Measurements from ENCODE around the gene RAB11B. TPM values are rescaled to one million over a fixed set of nuclear protein-coding genes. Genes with fewer than 3 reads are reported as not detected.
"Not testable (repeated sequence)": the region's sequence is repeated elsewhere in the genome, so short reads cannot be mapped to it uniquely, and the experiment has no call there.

The RAB11B gene
- total RNA-seq (2014; rRNA removed; shearing (Covaris generic)) (10.4 and 13.3 TPM in 2 replicates), polyA plus RNA-seq (2016; fragmentation: Nextera tagmentation; extraction: Ambion mirVana) (84.9 and 85.9 TPM in 2 replicates)

GRCh38 chr19:8389891-8390616 lies at the start of gene RAB11B:
RAB11B (plus strand) TSS chr19:8390360; CDS start chr19:8390417, 57 bp downstream.
- Histone ChIP-seq H4K20me1 (ENCODE audit: insufficient read depth) (no peaks in the 10 kb centered on the region; the same call in 1 of the 2 replicates), H3K27ac (peak within 1 kb of the TSS; percentile 94), H3K9me2 (ENCODE audit: insufficient read depth) (no peaks in the 10 kb centered on the region), H3K9me3 (ENCODE audit: low read depth) (no peaks in the 10 kb centered on the region), H3K9ac (peak within 1 kb of the TSS; percentile 98), H3K4me3 (peak within 1 kb of the TSS; percentile 91), H3F3A (ENCODE audit: insufficient read depth) (peaks cover 20% of the 10 kb centered on the region), H2AFZ (peak within 1 kb of the TSS; percentile 95), H3K79me2 (ENCODE audit: insufficient read depth) (peaks cover 48% of the 10 kb centered on the region), H3K27me3 (replicated peaks; ENCODE audit: insufficient read depth) (no peaks in the 10 kb centered on the region), H3K4me2 (ENCODE audit: unreplicated experiment) (peak within 1 kb of the TSS; percentile 74), H3K4me1 (ENCODE audit: insufficient read depth) (peaks cover 36% of the 10 kb centered on the region), H3K36me3 (ENCODE audit: low read depth) (no peaks in the 10 kb centered on the region)
- WGBS, 2 experiments (ENCODE audit: low coverage in 1 of 2, low lambda C conversion rate in 2 of 2, missing lambda C conversion rate in 2 of 2), result 1 to 2% methylated on average over 64 to 67 of the region's 70 CpGs
- TF ChIP-seq EZH2 (IDR thresholded peaks at IDR 0.05; ENCODE audit: insufficient read depth, poor library complexity, severe bottlenecking) (no peak), EZH2phosphoT487 (IDR thresholded peaks at IDR 0.05; ENCODE audit: insufficient read depth, low read depth) (no peak)
- in situ Hi-C loops (cut with MboI), result no loop called here
- peak; percentile 100 for DNase-seq

GRCh38 chr19:8341504-8341903 lies 48.7 kb upstream of the RAB11B start:
- H3K9ac ChIP-seq; H3K4me1 ChIP-seq (ENCODE audit: insufficient read depth); H3K79me2 ChIP-seq (ENCODE audit: insufficient read depth); DNase-seq; in situ Hi-C loops (cut with MboI); H4K20me1 ChIP-seq (ENCODE audit: insufficient read depth); H3F3A ChIP-seq (ENCODE audit: insufficient read depth); H3K9me3 ChIP-seq (ENCODE audit: low read depth); H2AFZ ChIP-seq; H3K4me2 ChIP-seq (ENCODE audit: unreplicated experiment); H3K27ac ChIP-seq; H3K9me2 ChIP-seq (ENCODE audit: insufficient read depth); H3K4me3 ChIP-seq; H3K36me3 ChIP-seq (ENCODE audit: low read depth): not testable (repeated sequence)
- WGBS, 2 experiments (ENCODE audit: low coverage in 1 of 2, low lambda C conversion rate in 2 of 2, missing lambda C conversion rate in 2 of 2), result 68 to 75% methylated on average over 4 of the region's 4 CpGs
- peaks cover 12% of the 10 kb centered on the region for H3K27me3 ChIP-seq (replicated peaks; ENCODE audit: insufficient read depth)

GRCh38 chr19:8342316-8342683 lies 47.9 kb upstream of the RAB11B start:
- no peaks in the 10 kb centered on the region for H3K9me3 ChIP-seq (ENCODE audit: low read depth)

GRCh38 chr19:8342684-8343482 lies 47.3 kb upstream of the RAB11B start, which contains the start of gene KANK3:
KANK3 (minus strand) TSS chr19:8343262; CDS start chr19:8337828, 5,434 bp downstream.
- WGBS, 2 experiments (ENCODE audit: low coverage in 1 of 2, low lambda C conversion rate in 2 of 2, missing lambda C conversion rate in 2 of 2), result 7 to 8% methylated on average over 42 to 60 of the region's 65 CpGs
- Histone ChIP-seq H3K9me2 (ENCODE audit: insufficient read depth) (no peaks in the 10 kb centered on the region), H3K27me3 (replicated peaks; ENCODE audit: insufficient read depth) (peaks cover 12% of the 10 kb centered on the region), H3K36me3 (ENCODE audit: low read depth) (no peaks in the 10 kb centered on the region), H3K9ac (no peak within 1 kb of the TSS), H3K79me2 (ENCODE audit: insufficient read depth) (no peaks in the 10 kb centered on the region), H3K27ac (no peak within 1 kb of the TSS), H4K20me1 (ENCODE audit: insufficient read depth) (no peaks in the 10 kb centered on the region), H3K4me1 (ENCODE audit: insufficient read depth) (no peaks in the 10 kb centered on the region), H2AFZ (peak within 1 kb of the TSS; percentile 59; the same call in 1 of the 2 replicates), H3K4me2 (ENCODE audit: unreplicated experiment) (no peak within 1 kb of the TSS), H3K4me3 (peak within 1 kb of the TSS; percentile 44), H3K9me3 (ENCODE audit: low read depth) (no peaks in the 10 kb centered on the region), H3F3A (ENCODE audit: insufficient read depth) (no peaks in the 10 kb centered on the region)
- in situ Hi-C loops (cut with MboI), result no loop called here
- TF ChIP-seq EZH2 (IDR thresholded peaks at IDR 0.05; ENCODE audit: insufficient read depth, poor library complexity, severe bottlenecking) (no peak), EZH2phosphoT487 (IDR thresholded peaks at IDR 0.05; ENCODE audit: insufficient read depth, low read depth) (no peak)
- DNase-seq, result peak; percentile 91

More at GRCh38 chr19:8342316-8342683, 47.9 kb upstream of the RAB11B start:
- Histone ChIP-seq H3F3A (ENCODE audit: insufficient read depth) (no peaks in the 10 kb centered on the region), H3K36me3 (ENCODE audit: low read depth) (no peaks in the 10 kb centered on the region), H2AFZ (no peak overlapping the region), H3K4me1 (ENCODE audit: insufficient read depth) (no peaks in the 10 kb centered on the region), H3K4me2 (ENCODE audit: unreplicated experiment) (no peak overlapping the region), H3K27me3 (replicated peaks; ENCODE audit: insufficient read depth) (peaks cover 12% of the 10 kb centered on the region), H3K4me3 (no peak overlapping the region), H3K9ac (no peak overlapping the region), H3K79me2 (ENCODE audit: insufficient read depth) (no peaks in the 10 kb centered on the region), H3K9me2 (ENCODE audit: insufficient read depth) (no peaks in the 10 kb centered on the region), H3K27ac (no peak overlapping the region), H4K20me1 (ENCODE audit: insufficient read depth) (no peaks in the 10 kb centered on the region)
- 26 to 38% methylated on average over 11 to 14 of the region's 14 CpGs for WGBS, 2 experiments (ENCODE audit: low coverage in 1 of 2, low lambda C conversion rate in 2 of 2, missing lambda C conversion rate in 2 of 2)
- TF ChIP-seq EZH2 (IDR thresholded peaks at IDR 0.05; ENCODE audit: insufficient read depth, poor library complexity, severe bottlenecking), result no peak
- DNase-seq, result no peak
- in situ Hi-C loops (cut with MboI), result no loop called here

All from GM23248 (cell line).